Choroid plexus epithelial cell (primary cell): ENCODE measurements around the gene CMPK1.

Experiments
- DNase-seq: peaks from one replicate; pipeline ENCODE4 v3.0.0-alpha.2; 2010; ENCODE audit warnings: low read depth
- H3K4me3 ChIP-seq: 2 replicates; pipeline ENCODE4 v1.5.1; 2011; ENCODE audit warnings: low read depth, mild to moderate bottlenecking, control low read depth, low read length, moderate library complexity
- CTCF ChIP-seq: conservative IDR thresholded peaks from 2 replicates; pipeline ENCODE4 v1.5.1; 2011; ENCODE audit warnings: low read depth, mild to moderate bottlenecking, control low read depth, inconsistent platforms, low read length, moderate library complexity

Gene CMPK1

GRCh38 chr1:47423872-47424271 lies 90.3 kb downstream of the CMPK1 start:
- no peak overlapping the region for H3K4me3 ChIP-seq
- TF ChIP-seq CTCF = no peak
- DNase-seq = no peak

- no peak overlapping the region for H3K4me3 ChIP-seq
- peak; percentile 60 for DNase-seq
- TF ChIP-seq CTCF = peak; percentile 79
These were observed 90.9 kb downstream of the CMPK1 start for GRCh38 chr1:47424336-47424982.
